Calu3 (cell line): Measurements from ENCODE around the gene SOCS3. TPM values are rescaled to one million over a fixed set of nuclear protein-coding genes. Genes with fewer than 3 reads are reported as not detected.
"Not testable (repeated sequence)": the region's sequence is repeated elsewhere in the genome, so short reads cannot be mapped to it uniquely, and the experiment has no call there.

Source experiments
- BruUV-seq: library from RNA; stranded (reverse); fragments of 400-500 nt; replicated peaks from 2 replicates; lab custom pipeline; 2021; lab: Mats Ljungman, UMichigan
- CTCF ChIA-PET: fragments of 300-600 bp; sonication (Branson Sonifier 250); formaldehyde crosslinking; loops from one replicate; lab custom pipeline; 2022; ENCODE audit warnings: antibody characterized with exemption; lab: Charles Lee
- DNase-seq: peaks from one replicate; pipeline ENCODE4 v3.0.0; 2022
- H3K27ac Mint-ChIP-seq: one replicate; pipeline ENCODE4 v1.8.0; 2022; ENCODE audit warnings: mixed read lengths; ENCODE audit not compliant: unreplicated experiment
- H3K27me3 Mint-ChIP-seq: one replicate; pipeline ENCODE4 v1.8.0; 2022; ENCODE audit warnings: mixed read lengths; ENCODE audit not compliant: unreplicated experiment
- H3K36me3 Mint-ChIP-seq: one replicate; pipeline ENCODE4 v1.8.0; 2022; ENCODE audit warnings: mild to moderate bottlenecking, moderate library complexity, mixed read lengths; ENCODE audit not compliant: insufficient read depth, unreplicated experiment
- H3K4me1 Mint-ChIP-seq: one replicate; pipeline ENCODE4 v1.8.0; 2022; ENCODE audit warnings: mild to moderate bottlenecking, low read depth, mixed read lengths; ENCODE audit not compliant: unreplicated experiment
- H3K4me3 Mint-ChIP-seq: one replicate; pipeline ENCODE4 v1.8.0; 2022; ENCODE audit warnings: mild to moderate bottlenecking, low read depth, moderate library complexity, mixed read lengths; ENCODE audit not compliant: unreplicated experiment
- H3K9me3 Mint-ChIP-seq: one replicate; pipeline ENCODE4 v1.8.0; 2022; ENCODE audit warnings: low read depth, mixed read lengths; ENCODE audit not compliant: unreplicated experiment
- CTCF ChIP-seq: fragments of 200-600 bp; IDR thresholded peaks from one replicate; pipeline ENCODE4 v1.8.0; 2022; ENCODE audit warnings: antibody characterized with exemption; ENCODE audit not compliant: unreplicated experiment
- intact Hi-C: fragments of 100-400 bp; cut with micrococcal nuclease; formaldehyde crosslinking; loops from one replicate; pipeline ENCODE4 v1.10.0; 2022; ENCODE audit not compliant: unreplicated experiment
- total RNA-seq: library from RNA; stranded (reverse); gene quantifications from 2 replicates; pipeline ENCODE4 v1.2.3, GENCODE V29; 2022

SOCS3 gene
- total RNA-seq, 1 experiment from 2014 or later = 39.5 TPM

DNA sequence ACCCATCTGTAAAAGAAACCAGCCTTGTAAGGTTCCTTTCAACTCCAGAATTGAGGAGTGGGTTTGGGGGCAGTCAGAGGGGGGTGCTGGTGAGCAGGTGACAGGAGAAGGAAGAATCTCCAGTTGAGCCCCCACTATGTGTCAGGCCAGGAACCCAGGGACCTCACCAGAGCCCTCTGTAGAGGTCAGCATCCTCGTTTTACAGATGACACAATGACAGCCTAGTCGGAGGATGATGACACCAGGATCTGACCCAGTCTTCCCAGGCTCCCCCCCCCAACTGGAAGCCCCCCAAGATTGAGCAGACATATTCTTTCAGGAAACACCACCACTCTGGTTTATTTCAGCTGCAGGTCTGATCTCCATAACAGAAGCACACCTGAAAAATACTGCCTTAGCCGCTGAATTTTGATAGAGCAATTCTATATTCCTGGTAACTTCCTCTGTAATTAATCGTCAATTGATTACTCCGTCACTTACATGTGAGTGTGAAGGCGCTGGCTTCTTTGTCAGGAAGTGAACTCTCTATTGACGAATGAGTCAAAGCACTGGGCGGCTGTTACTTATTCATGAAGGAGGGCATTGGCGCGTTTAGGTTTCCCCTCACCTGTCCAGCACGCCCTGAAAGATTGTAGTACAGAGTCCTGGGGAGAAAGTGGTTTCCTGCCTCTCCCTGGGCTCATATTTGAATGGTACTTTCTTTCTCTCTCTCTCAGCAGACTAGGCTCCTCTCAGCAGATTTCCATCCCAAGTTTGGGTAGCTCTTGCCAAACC is 21.2 kb downstream of the SOCS3 start:
- Mint-ChIP-seq H3K9me3 (no peaks in the 10 kb centered on the region), H3K4me3 (peak overlapping the region; percentile 60), H3K27me3 (no peaks in the 10 kb centered on the region), H3K27ac (peak overlapping the region; percentile 98), H3K4me1 (peaks cover 73% of the 10 kb centered on the region), H3K36me3 (peaks cover 41% of the 10 kb centered on the region)
- TF ChIP-seq CTCF = no peak
- CTCF ChIA-PET = interaction anchor here (0.6 to 1.6 kb wide), 4 partner anchors 21 to 203 kb away, joined by 3 to 8 read pairs (median 5); no protein-coding TSS in a partner anchor
- intact Hi-C loops = loop anchor here (2.0 kb wide), 1 partner anchor 22 kb away; no protein-coding TSS in a partner anchor
- TSS peak; percentile 77 for BruUV-seq
- peak; percentile 79 for DNase-seq

DNA sequence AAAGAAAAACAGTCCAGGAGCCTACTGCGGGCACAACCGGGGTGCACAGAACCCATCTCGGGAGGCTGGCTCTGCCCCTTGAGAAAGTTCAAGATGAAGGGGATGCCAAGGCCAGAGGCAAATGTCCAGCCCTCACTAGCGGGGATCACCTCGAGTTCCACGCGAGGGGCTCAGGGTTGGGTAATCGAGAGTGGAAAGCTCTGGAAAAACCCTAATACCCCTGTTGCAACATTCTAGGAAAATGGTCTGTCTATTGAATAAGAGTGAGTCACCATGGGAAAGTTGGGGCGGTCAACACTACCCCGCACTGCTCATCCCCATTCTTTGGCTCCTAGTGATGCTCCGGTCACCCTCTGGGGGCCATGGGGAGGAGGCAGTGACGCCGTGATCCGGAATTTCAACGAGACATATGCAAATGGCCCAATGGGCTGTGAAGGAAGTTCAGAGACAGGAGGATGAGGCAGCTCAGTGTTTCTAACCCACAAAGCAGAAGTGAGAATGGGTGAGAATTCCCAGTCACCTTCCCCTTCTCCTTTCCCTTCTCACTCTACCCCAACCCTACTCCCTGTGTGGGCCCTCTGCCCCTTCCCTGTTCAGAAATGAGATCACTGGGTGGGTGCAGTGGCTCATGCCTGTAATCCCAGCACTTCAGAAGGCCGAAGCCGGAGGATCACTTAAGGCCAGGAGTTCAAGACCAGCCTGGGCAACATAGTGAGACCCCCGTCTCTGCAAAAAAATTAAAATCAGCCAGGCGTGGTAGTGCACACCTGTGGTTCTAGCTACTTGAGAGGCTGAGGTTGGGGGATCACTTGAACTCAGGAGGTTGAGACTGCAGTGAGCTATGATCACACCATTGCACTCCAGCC is 22.4 kb downstream of the SOCS3 start:
- Mint-ChIP-seq H3K36me3 (peaks cover 29% of the 10 kb centered on the region), H3K27ac (peak overlapping the region; percentile 44), H3K4me3 (no peak overlapping the region), H3K27me3 (no peaks in the 10 kb centered on the region), H3K9me3 (no peaks in the 10 kb centered on the region), H3K4me1 (peaks cover 69% of the 10 kb centered on the region)
- TF ChIP-seq CTCF = no peak
- intact Hi-C loops = loop anchor here (2.0 kb wide), 1 partner anchor 21 kb away; no protein-coding TSS in a partner anchor
- no TSS peak for BruUV-seq
- CTCF ChIA-PET = interaction anchor here (3.2 kb wide), 1 partner anchor 20 kb away, joined by 13 read pairs; no protein-coding TSS in a partner anchor
- DNase-seq = no peak

GRCh38 chr17:78335209-78335608 is 24.7 kb downstream of the SOCS3 start:
- Mint-ChIP-seq H3K4me3 (no peak overlapping the region), H3K9me3 (no peaks in the 10 kb centered on the region), H3K36me3 (peaks cover 32% of the 10 kb centered on the region), H3K4me1 (peaks cover 78% of the 10 kb centered on the region), H3K27me3 (no peaks in the 10 kb centered on the region), H3K27ac (peak overlapping the region; percentile 91)
- TSS peak; percentile 61 for BruUV-seq
- no peak for TF ChIP-seq CTCF
- intact Hi-C loops = no loop called here
- DNase-seq = no peak
- CTCF ChIA-PET = interaction anchor here (0.6 to 3.2 kb wide), 5 partner anchors 18 to 37 kb away, joined by 3 to 13 read pairs (median 3); no protein-coding TSS in a partner anchor

DNA sequence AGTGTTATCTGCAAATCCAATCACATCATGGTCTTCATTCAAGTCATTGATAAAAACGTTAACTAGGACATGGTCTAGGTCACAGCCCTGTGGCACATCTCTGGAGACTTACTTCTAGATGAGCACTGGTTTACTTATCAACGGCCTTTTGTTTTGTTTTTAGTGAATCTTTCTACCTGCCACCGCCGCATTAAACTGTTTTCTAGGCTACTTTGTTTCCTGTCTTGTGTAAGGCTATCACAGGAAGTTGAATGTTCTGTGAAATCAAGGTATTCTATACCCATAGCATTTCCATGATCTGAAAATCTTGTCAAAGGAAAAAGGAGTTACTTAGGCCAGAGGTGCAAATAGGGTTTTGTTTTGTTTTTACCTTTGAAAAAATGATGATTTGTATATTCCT is 26.9 kb downstream of the SOCS3 start:
- H3K27ac Mint-ChIP-seq = peak overlapping the region; percentile 50
- H3K36me3 Mint-ChIP-seq = peaks cover 29% of the 10 kb centered on the region
- H3K27me3 Mint-ChIP-seq = no peaks in the 10 kb centered on the region
- CTCF ChIA-PET = no interaction called here
- BruUV-seq = no TSS peak
- no peak overlapping the region for H3K4me3 Mint-ChIP-seq
- intact Hi-C loops = no loop called here
- no peak for TF ChIP-seq CTCF
- no peak for DNase-seq
- no peaks in the 10 kb centered on the region for H3K9me3 Mint-ChIP-seq
- peaks cover 73% of the 10 kb centered on the region for H3K4me1 Mint-ChIP-seq

- H3K4me1 Mint-ChIP-seq = peaks cover 65% of the 10 kb centered on the region
- CTCF ChIA-PET, BruUV-seq, DNase-seq, H3K27me3 Mint-ChIP-seq, H3K9me3 Mint-ChIP-seq, H3K4me3 Mint-ChIP-seq, intact Hi-C loops: not testable (repeated sequence)
- H3K27ac Mint-ChIP-seq = peak overlapping the region; percentile 74
- H3K36me3 Mint-ChIP-seq = peaks cover 22% of the 10 kb centered on the region
Observed at GRCh38 chr17:78331355-78331754, 28.5 kb downstream of the SOCS3 start.
